Parathyroid adenoma (tissue), 2 donors: ENCODE results near the gene RUNX3.

ENCODE experiments used
- H2AFZ ChIP-seq: fragments of 300-600 bp; sonication (generic); one replicate; pipeline ENCODE4 v1.7.0; 2017; ENCODE audit warnings: antibody characterized with exemption, mild to moderate bottlenecking
- H3K27ac ChIP-seq: fragments of 300-600 bp; sonication (generic); one replicate; pipeline ENCODE4 v1.7.0; 2017
- H3K27me3 ChIP-seq: fragments of 300-600 bp; sonication (generic); one replicate; pipeline ENCODE4 v1.7.0; 2017; ENCODE audit warnings: low read length; ENCODE audit not compliant: control insufficient read depth, insufficient read depth
- H3K36me3 ChIP-seq: fragments of 300-600 bp; sonication (generic); one replicate; pipeline ENCODE4 v1.7.0; 2017; ENCODE audit warnings: low read length; ENCODE audit not compliant: control insufficient read depth, insufficient read depth
- H3K4me1 ChIP-seq: fragments of 300-600 bp; sonication (generic); one replicate; pipeline ENCODE4 v1.7.0; 2017; ENCODE audit warnings: control low read depth
- H3K4me2 ChIP-seq: fragments of 300-600 bp; sonication (generic); one replicate; pipeline ENCODE4 v1.7.0; 2017; ENCODE audit warnings: low read length
- H3K4me3 ChIP-seq: fragments of 300-600 bp; sonication (generic); one replicate; pipeline ENCODE4 v1.7.0; 2017; ENCODE audit warnings: low read depth, low read length
- H3K79me2 ChIP-seq: fragments of 300-600 bp; sonication (generic); one replicate; pipeline ENCODE4 v1.7.0; 2017; ENCODE audit warnings: control low read depth
- H3K9ac ChIP-seq: fragments of 300-600 bp; sonication (generic); one replicate; pipeline ENCODE4 v1.7.0; 2017; ENCODE audit warnings: mild to moderate bottlenecking
- H3K9me3 ChIP-seq: fragments of 300-600 bp; sonication (generic); one replicate; pipeline ENCODE4 v1.7.0; 2017; ENCODE audit warnings: low read length; ENCODE audit not compliant: control insufficient read depth
- TF ChIP-seq, protein P1 (sequence below): fragments of 300-600 bp; sonication (generic); IDR thresholded peaks from one replicate; pipeline ENCODE4 v1.7.0; 2017; ENCODE audit warnings: antibody characterized with exemption, mild to moderate bottlenecking
- donor health status: primary hyperparathyroidism.

The RUNX3 gene

DNA sequence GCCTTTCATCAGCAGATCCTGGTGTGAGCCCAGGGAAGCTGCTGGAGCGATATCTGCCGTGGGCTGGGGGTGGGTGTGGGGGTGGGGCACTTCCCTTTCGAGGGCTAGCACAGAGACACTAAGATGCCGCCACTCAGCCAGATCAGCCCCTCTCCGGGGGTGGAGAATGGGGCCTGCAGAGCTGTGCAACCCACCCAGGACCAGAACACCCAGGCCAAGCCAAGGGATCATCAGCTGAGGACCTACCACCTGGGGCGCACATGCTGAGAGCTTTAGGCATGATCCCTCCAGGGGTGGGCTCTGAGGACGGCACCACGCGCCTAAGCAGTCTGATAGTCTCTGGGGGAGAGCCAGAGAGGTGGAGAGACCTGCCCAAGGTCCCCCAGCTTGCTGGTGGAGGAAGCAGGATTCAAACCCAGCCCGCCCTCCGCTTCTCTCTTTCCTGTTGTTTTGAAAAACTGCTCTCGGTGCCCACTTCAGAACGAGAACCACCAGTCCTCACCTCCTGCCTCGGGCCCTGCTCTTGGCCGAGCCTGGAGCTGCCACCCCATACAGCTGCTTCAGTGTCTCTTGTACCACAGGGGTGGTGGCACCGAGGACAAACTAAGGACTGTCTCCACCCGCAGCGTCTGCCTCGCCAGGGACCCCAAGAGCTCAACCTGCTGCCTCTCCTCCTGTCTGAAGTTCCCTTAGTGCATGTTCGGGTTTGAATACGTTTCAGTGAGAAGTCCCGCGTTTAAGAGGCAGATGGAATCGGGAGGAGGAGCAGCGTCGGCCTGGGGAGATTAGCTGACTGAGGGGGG is 39.7 kb upstream of the RUNX3 start:
- H3K4me2 ChIP-seq: no peak overlapping the region
- TF ChIP-seq, protein P1, sequence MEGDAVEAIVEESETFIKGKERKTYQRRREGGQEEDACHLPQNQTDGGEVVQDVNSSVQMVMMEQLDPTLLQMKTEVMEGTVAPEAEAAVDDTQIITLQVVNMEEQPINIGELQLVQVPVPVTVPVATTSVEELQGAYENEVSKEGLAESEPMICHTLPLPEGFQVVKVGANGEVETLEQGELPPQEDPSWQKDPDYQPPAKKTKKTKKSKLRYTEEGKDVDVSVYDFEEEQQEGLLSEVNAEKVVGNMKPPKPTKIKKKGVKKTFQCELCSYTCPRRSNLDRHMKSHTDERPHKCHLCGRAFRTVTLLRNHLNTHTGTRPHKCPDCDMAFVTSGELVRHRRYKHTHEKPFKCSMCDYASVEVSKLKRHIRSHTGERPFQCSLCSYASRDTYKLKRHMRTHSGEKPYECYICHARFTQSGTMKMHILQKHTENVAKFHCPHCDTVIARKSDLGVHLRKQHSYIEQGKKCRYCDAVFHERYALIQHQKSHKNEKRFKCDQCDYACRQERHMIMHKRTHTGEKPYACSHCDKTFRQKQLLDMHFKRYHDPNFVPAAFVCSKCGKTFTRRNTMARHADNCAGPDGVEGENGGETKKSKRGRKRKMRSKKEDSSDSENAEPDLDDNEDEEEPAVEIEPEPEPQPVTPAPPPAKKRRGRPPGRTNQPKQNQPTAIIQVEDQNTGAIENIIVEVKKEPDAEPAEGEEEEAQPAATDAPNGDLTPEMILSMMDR: no peak
- H3K36me3 ChIP-seq: no peaks in the 10 kb centered on the region
- no peaks in the 10 kb centered on the region for H3K4me1 ChIP-seq
- no peaks in the 10 kb centered on the region for H3K79me2 ChIP-seq
- H3K27me3 ChIP-seq: no peaks in the 10 kb centered on the region
- H3K9me3 ChIP-seq: no peaks in the 10 kb centered on the region
- no peak overlapping the region for H3K9ac ChIP-seq
- H3K4me3 ChIP-seq: no peak overlapping the region
- no peak overlapping the region for H3K27ac ChIP-seq
- H2AFZ ChIP-seq: no peak overlapping the region

DNA sequence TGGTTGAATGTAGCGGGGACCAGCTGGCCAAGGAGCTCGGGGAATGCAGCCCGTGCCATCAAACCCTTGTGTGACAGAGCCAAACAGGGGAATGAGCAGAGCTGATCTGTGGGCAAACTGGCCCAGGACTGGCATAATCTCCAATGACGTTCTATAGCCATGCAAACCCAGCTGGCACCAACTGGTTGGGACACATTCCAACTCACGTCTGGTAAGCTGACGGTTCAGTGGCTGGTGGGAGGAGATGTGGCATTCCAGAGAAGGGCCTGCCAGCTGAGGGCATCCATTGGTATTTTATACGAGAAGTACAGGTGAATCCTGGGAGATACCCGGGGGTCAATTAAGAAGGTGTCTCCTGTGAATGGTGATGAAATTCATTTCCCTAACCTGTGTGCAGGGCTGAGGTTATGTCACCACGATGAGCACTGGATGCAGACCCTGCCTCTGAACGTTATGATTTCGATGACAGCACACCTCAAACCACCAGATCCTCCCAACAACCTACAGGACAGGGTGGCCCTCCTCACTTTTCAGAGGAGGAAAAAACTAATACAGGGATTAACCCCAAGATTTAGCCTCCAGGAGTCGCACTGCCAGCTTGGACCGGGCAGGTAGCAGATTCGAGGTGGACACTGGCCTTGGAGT is 39.0 kb upstream of the RUNX3 start:
- Histone ChIP-seq H3K27ac (no peak overlapping the region), H3K9me3 (no peaks in the 10 kb centered on the region), H3K79me2 (no peaks in the 10 kb centered on the region), H3K36me3 (no peaks in the 10 kb centered on the region), H2AFZ (no peak overlapping the region), H3K9ac (no peak overlapping the region), H3K27me3 (no peaks in the 10 kb centered on the region), H3K4me2 (no peak overlapping the region), H3K4me3 (no peak overlapping the region), H3K4me1 (no peaks in the 10 kb centered on the region)
- TF ChIP-seq, protein P1: no peak

DNA sequence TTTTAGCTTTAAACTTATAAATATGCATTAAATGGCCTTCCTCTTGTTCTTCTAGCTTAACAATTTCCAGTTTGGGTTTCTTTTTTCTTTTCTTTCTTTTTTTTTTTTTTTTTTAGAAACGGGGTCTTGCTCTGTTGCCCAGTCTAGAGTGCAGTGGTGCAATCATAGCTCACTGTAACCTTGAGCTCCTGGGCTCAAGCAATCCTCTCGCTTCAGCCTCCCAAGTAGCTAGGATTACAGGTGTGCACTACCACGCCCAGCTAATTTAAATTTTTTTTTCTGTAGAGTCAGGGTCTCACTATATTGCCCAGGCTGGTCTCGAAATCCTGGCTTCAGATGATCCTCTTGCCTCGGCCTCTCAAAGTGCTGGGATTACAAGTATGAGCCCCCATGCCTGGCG is 37.9 kb upstream of the RUNX3 start:
- no peaks in the 10 kb centered on the region for H3K9me3 ChIP-seq
- H3K9ac ChIP-seq: no peak overlapping the region
- no peak overlapping the region for H2AFZ ChIP-seq
- no peaks in the 10 kb centered on the region for H3K4me1 ChIP-seq
- no peaks in the 10 kb centered on the region for H3K36me3 ChIP-seq
- no peaks in the 10 kb centered on the region for H3K79me2 ChIP-seq
- H3K4me3 ChIP-seq: no peak overlapping the region
- TF ChIP-seq, protein P1: no peak
- H3K27ac ChIP-seq: no peak overlapping the region
- H3K4me2 ChIP-seq: no peak overlapping the region
- H3K27me3 ChIP-seq: no peaks in the 10 kb centered on the region

DNA sequence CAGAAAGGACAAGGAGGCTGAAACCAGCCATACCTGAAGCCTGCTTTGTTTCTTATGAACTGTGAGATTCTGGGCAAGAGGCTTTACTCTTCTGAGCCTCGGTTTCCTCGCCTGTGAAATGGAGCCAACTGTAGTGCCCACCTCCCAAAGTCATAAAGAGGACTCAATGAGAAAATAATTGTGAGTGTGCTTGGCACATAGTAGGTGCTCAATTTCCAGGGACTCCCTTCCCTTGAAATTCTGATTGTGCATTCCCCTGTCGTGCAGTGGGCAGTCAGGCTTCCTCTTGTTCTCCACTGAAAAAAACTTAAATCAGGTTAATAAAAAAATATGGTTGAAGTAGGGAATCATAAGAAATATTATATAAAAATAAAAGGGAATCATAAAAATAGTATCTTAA is 37.5 kb upstream of the RUNX3 start:
- no peak overlapping the region for H2AFZ ChIP-seq
- no peak overlapping the region for H3K4me2 ChIP-seq
- H3K79me2 ChIP-seq: no peaks in the 10 kb centered on the region
- H3K36me3 ChIP-seq: no peaks in the 10 kb centered on the region
- TF ChIP-seq, protein P1: no peak
- H3K9ac ChIP-seq: no peak overlapping the region
- no peaks in the 10 kb centered on the region for H3K9me3 ChIP-seq
- H3K27me3 ChIP-seq: no peaks in the 10 kb centered on the region
- no peaks in the 10 kb centered on the region for H3K4me1 ChIP-seq
- H3K4me3 ChIP-seq: no peak overlapping the region
- H3K27ac ChIP-seq: no peak overlapping the region
